ENCODE data around the gene MOK. TPM values are rescaled to one million over a fixed set of nuclear protein-coding genes. Genes with fewer than 3 reads are reported as not detected.

MOK gene
- total RNA-seq, 1 experiment from 2014 or later, result 2.0 TPM

GRCh38 chr14:102255401-102256190 lies 49.4 kb downstream of the MOK start:
- no peaks in the 10 kb centered on the region for H3K4me1 Mint-ChIP-seq
- H3K4me3 Mint-ChIP-seq, result no peak overlapping the region
- no peak for DNase-seq (ENCODE audit: low spot score)
- H3K9me3 Mint-ChIP-seq, result no peaks in the 10 kb centered on the region
- H3K27me3 Mint-ChIP-seq (ENCODE audit: low read depth), result no peaks in the 10 kb centered on the region
- no peak overlapping the region for H3K27ac Mint-ChIP-seq
- TF ChIP-seq ZNF671 (CRISPR knock-in tag; IDR thresholded peaks at IDR 0.05) (no peak), ZNF532 (CRISPR knock-in tag; IDR thresholded peaks at IDR 0.05; ENCODE audit: borderline replicate concordance) (no peak), MAX (CRISPR knock-in tag; IDR thresholded peaks at IDR 0.05) (no peak), KAT7 (CRISPR knock-in tag; IDR thresholded peaks at IDR 0.05; ENCODE audit: borderline replicate concordance) (no peak), EMX1 (CRISPR knock-in tag; IDR thresholded peaks at IDR 0.05) (no peak), TEAD4 (CRISPR knock-in tag; IDR thresholded peaks at IDR 0.05) (no peak), GRHL2 (CRISPR knock-in tag; IDR thresholded peaks at IDR 0.05; ENCODE audit: insufficient replicate concordance, severe bottlenecking) (no peak), ESRRA (CRISPR knock-in tag; IDR thresholded peaks at IDR 0.05; ENCODE audit: borderline replicate concordance) (no peak), CREB1 (CRISPR knock-in tag; IDR thresholded peaks at IDR 0.05) (no peak)
- CTCF ChIA-PET, result no interaction called here
- POLR2A ChIA-PET, result no interaction called here
- no peaks in the 10 kb centered on the region for H3K36me3 Mint-ChIP-seq
- ATAC-seq, result no peak

GRCh38 chr14:102252834-102253801 lies 51.8 kb downstream of the MOK start:
- ChIA-PET CTCF (no interaction called here), POLR2A (no interaction called here)
- no peak for ATAC-seq
- TF ChIP-seq ATF2 (CRISPR knock-in tag; IDR thresholded peaks at IDR 0.05; ENCODE audit: borderline replicate concordance, low read depth) (no peak), PREB (CRISPR knock-in tag; IDR thresholded peaks at IDR 0.05; ENCODE audit: borderline replicate concordance) (no peak), FOXP4 (CRISPR knock-in tag; IDR thresholded peaks at IDR 0.05) (no peak), NR3C1 (CRISPR knock-in tag; conservative IDR thresholded peaks at IDR 0.05; ENCODE audit: low read depth) (no peak), TEAD4 (CRISPR knock-in tag; IDR thresholded peaks at IDR 0.05) (no peak)
- DNase-seq (ENCODE audit: low spot score), result no peak
- H3K4me1 Mint-ChIP-seq, result peaks cover 3% of the 10 kb centered on the region
- H3K9me3 Mint-ChIP-seq, result no peaks in the 10 kb centered on the region
- H3K27me3 Mint-ChIP-seq (ENCODE audit: low read depth), result peaks cover 5% of the 10 kb centered on the region; the same call in 1 of the 2 replicates
- H3K27ac Mint-ChIP-seq, result no peak overlapping the region
- H3K36me3 Mint-ChIP-seq, result no peaks in the 10 kb centered on the region
- H3K4me3 Mint-ChIP-seq, result no peak overlapping the region

Measured in WTC11 (cell line).